Trophoblast cell (in vitro differentiated cells and primary cell): Measurements from ENCODE around the gene MX2.

ENCODE experiments used
- DNase-seq, 2 donors: peaks; one replicate each; pipeline ENCODE4 v3.0.0-alpha.2; 2016
- H2AFZ ChIP-seq: 2 replicates; pipeline ENCODE4 v1.6.1; 2013; ENCODE audit warnings: low read length, moderate library complexity, mild to moderate bottlenecking; ENCODE audit not compliant: insufficient read depth, poor library complexity
- H2AK5ac ChIP-seq: 2 replicates; pipeline ENCODE4 v1.6.1; 2013; ENCODE audit warnings: mild to moderate bottlenecking, low read length
- H2BK120ac ChIP-seq: 2 replicates; pipeline ENCODE4 v1.6.1; 2013; ENCODE audit warnings: low read length, mild to moderate bottlenecking, moderate library complexity; ENCODE audit not compliant: insufficient read depth, poor library complexity
- H2BK12ac ChIP-seq: 2 replicates; pipeline ENCODE4 v1.6.1; 2013; ENCODE audit warnings: mild to moderate bottlenecking, low read length, moderate library complexity
- H2BK5ac ChIP-seq: 2 replicates; pipeline ENCODE4 v1.6.1; 2013; ENCODE audit warnings: low read length, low read depth, moderate library complexity, mild to moderate bottlenecking; ENCODE audit not compliant: poor library complexity
- H3K14ac ChIP-seq: 2 replicates; pipeline ENCODE4 v1.6.1; 2013; ENCODE audit warnings: mild to moderate bottlenecking, low read length
- H3K18ac ChIP-seq: 2 replicates; pipeline ENCODE4 v1.6.1; 2013; ENCODE audit warnings: mild to moderate bottlenecking, low read length
- H3K23ac ChIP-seq: 2 replicates; pipeline ENCODE4 v1.6.1; 2013; ENCODE audit warnings: low read length
- H3K27ac ChIP-seq: 2 replicates; pipeline ENCODE4 v1.5.1; 2013; ENCODE audit warnings: low read depth, mild to moderate bottlenecking, inconsistent platforms, low read length, moderate library complexity
- H3K27me3 ChIP-seq: 2 replicates; pipeline ENCODE4 v1.6.1; 2013; ENCODE audit warnings: inconsistent platforms, mild to moderate bottlenecking, low read length, moderate library complexity; ENCODE audit not compliant: insufficient read depth
- H3K36me3 ChIP-seq, 2 experiments: 1 replicate in 1 of 2; 2 replicates in 1 of 2; pipeline ENCODE4 v1.6.1; 2013; ENCODE audit warnings: low read length in 2 of 2, mild to moderate bottlenecking in 2 of 2, moderate library complexity in 1 of 2; ENCODE audit not compliant: insufficient read depth in 2 of 2, control insufficient read depth in 1 of 2
- H3K4ac ChIP-seq: 2 replicates; pipeline ENCODE4 v1.6.1; 2013; ENCODE audit warnings: low read depth, mild to moderate bottlenecking, low read length, moderate library complexity
- H3K4me1 ChIP-seq, 2 experiments: 1 replicate in 1 of 2; 2 replicates in 1 of 2; pipeline ENCODE4 v1.6.1; 2013; ENCODE audit warnings: low read length in 2 of 2, mild to moderate bottlenecking in 2 of 2, moderate library complexity in 1 of 2; ENCODE audit not compliant: insufficient read depth in 2 of 2, control insufficient read depth in 1 of 2
- H3K4me2 ChIP-seq: 2 replicates; pipeline ENCODE4 v1.6.1; 2013; ENCODE audit warnings: inconsistent platforms, mild to moderate bottlenecking, low read length, moderate library complexity
- H3K4me3 ChIP-seq: 2 replicates; pipeline ENCODE4 v1.5.1; 2013; ENCODE audit warnings: mild to moderate bottlenecking, low read depth, low read length, inconsistent platforms
- H3K79me1 ChIP-seq: one replicate; pipeline ENCODE4 v1.6.1; 2013; ENCODE audit warnings: low read length
- H3K79me2 ChIP-seq: 2 replicates; pipeline ENCODE4 v1.6.1; 2013; ENCODE audit warnings: low read length, mild to moderate bottlenecking; ENCODE audit not compliant: control insufficient read depth, insufficient read depth, poor library complexity
- H3K9ac ChIP-seq: 2 replicates; pipeline ENCODE4 v1.6.1; 2013; ENCODE audit warnings: mild to moderate bottlenecking, low read length
- H3K9me3 ChIP-seq: 2 replicates; pipeline ENCODE4 v1.6.1; 2013; ENCODE audit warnings: low read depth, mild to moderate bottlenecking, control low read depth, inconsistent platforms, low read length; ENCODE audit not compliant: insufficient read depth
- H4K12ac ChIP-seq: 2 replicates; pipeline ENCODE4 v1.6.1; 2013; ENCODE audit warnings: low read depth, mild to moderate bottlenecking, low read length, moderate library complexity
- H4K8ac ChIP-seq: 2 replicates; pipeline ENCODE4 v1.6.1; 2013; ENCODE audit warnings: low read depth, mild to moderate bottlenecking, low read length, moderate library complexity
- H4K91ac ChIP-seq: one replicate; pipeline ENCODE4 v1.6.1; 2013; ENCODE audit warnings: low read depth, mild to moderate bottlenecking, low read length, moderate library complexity
- WGBS: extraction: QIAGEN DNeasy Blood & Tissue Kit; methylation state at CpG from one replicate; pipeline ENCODE4 v1.1.7; 2013; ENCODE audit warnings: missing lambda C conversion rate; ENCODE audit not compliant: insufficient read length, insufficient coverage; ENCODE audit errors: extremely low coverage; 5-methylcytosine and 5-hydroxymethylcytosine counted together

Gene MX2

DNA sequence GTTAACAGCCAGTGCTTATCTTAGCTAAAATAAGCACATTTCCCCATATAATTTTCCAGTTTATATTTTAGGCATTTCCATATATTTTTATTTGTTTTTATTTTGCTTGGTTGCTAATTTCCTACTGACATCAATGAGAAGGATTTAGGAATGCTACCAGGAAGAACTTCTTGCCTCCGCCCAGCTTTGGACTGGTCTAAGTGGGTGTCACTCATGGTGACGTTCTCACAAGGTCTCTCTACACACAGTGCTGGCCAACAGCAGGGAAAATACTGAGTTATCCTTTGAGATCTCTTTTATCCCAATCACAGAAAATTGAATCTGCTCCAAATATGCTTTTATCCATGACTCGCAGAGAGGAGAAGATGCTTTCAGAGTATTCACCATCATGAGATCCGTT is 77.4 kb downstream of the MX2 start:
- Histone ChIP-seq H3K18ac (no peak overlapping the region), H3K4ac (no peak overlapping the region), H3K4me2 (no peak overlapping the region), H2BK120ac (no peak overlapping the region), H3K36me3 (no peaks in the 10 kb centered on the region), H4K8ac (no peak overlapping the region), H3K23ac (no peak overlapping the region), H3K14ac (no peak overlapping the region), H3K79me2 (no peaks in the 10 kb centered on the region), H2AK5ac (no peak overlapping the region), H3K9ac (no peak overlapping the region), H3K79me1 (no peaks in the 10 kb centered on the region), H3K4me3 (no peak overlapping the region), H3K9me3 (no peaks in the 10 kb centered on the region), H3K4me1 (no peaks in the 10 kb centered on the region), H2BK5ac (no peak overlapping the region), H4K12ac (no peak overlapping the region), H4K91ac (no peak overlapping the region), H2AFZ (no peak overlapping the region), H3K27me3 (no peaks in the 10 kb centered on the region), H2BK12ac (no peak overlapping the region), H3K27ac (no peak overlapping the region)
- whole genome bisulfite sequencing, result no CpG with 5 or more reads among the region's 4 CpGs
- DNase-seq, result no peak

DNA sequence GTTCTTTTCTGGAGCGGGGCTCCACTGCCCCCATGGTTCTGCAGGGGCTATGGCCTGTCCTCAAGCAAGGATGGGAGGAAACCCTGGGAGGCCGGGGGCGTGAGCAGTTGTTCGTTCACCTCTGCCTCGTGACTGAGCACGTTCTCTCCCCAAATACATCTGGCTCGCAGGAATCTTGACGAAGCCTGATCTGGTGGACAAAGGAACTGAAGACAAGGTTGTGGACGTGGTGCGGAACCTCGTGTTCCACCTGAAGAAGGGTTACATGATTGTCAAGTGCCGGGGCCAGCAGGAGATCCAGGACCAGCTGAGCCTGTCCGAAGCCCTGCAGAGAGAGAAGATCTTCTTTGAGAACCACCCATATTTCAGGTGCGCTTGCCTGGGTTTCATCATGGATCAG is 79.7 kb downstream of the MX2 start:
- H2BK120ac ChIP-seq, result no peak overlapping the region
- no peak overlapping the region for H2AK5ac ChIP-seq
- no peak overlapping the region for H3K4ac ChIP-seq
- no peak overlapping the region for H3K14ac ChIP-seq
- no peaks in the 10 kb centered on the region for H3K79me2 ChIP-seq
- WGBS, result no CpG with 5 or more reads among the region's 14 CpGs
- peaks cover 2% of the 10 kb centered on the region for H3K9me3 ChIP-seq
- no peak overlapping the region for H3K9ac ChIP-seq
- H2BK12ac ChIP-seq, result no peak overlapping the region
- no peaks in the 10 kb centered on the region for H3K36me3 ChIP-seq
- H4K91ac ChIP-seq, result no peak overlapping the region
- no peaks in the 10 kb centered on the region for H3K27me3 ChIP-seq
- DNase-seq, result no peak
- H3K18ac ChIP-seq, result no peak overlapping the region
- no peak overlapping the region for H2BK5ac ChIP-seq
- no peak overlapping the region for H4K12ac ChIP-seq
- no peak overlapping the region for H3K23ac ChIP-seq
- H3K4me1 ChIP-seq, result no peaks in the 10 kb centered on the region
- no peak overlapping the region for H2AFZ ChIP-seq
- H3K27ac ChIP-seq, result no peak overlapping the region
- H3K4me2 ChIP-seq, result no peak overlapping the region
- H3K79me1 ChIP-seq, result no peaks in the 10 kb centered on the region
- H3K4me3 ChIP-seq, result peak overlapping the region; percentile 42
- no peak overlapping the region for H4K8ac ChIP-seq

GRCh38 chr21:41442481-41443186 is 80.8 kb downstream of the MX2 start:
- no peak overlapping the region for H3K18ac ChIP-seq
- H4K91ac ChIP-seq, result no peak overlapping the region
- no peak overlapping the region for H4K12ac ChIP-seq
- no peaks in the 10 kb centered on the region for H3K79me2 ChIP-seq
- no peaks in the 10 kb centered on the region for H3K27me3 ChIP-seq
- no peak overlapping the region for H2BK12ac ChIP-seq
- H2AFZ ChIP-seq, result no peak overlapping the region
- no peaks in the 10 kb centered on the region for H3K36me3 ChIP-seq
- H3K14ac ChIP-seq, result no peak overlapping the region
- no peak overlapping the region for H2AK5ac ChIP-seq
- H3K4me2 ChIP-seq, result no peak overlapping the region
- no peak for DNase-seq
- no peak overlapping the region for H2BK120ac ChIP-seq
- H3K27ac ChIP-seq, result no peak overlapping the region
- peaks cover 2% of the 10 kb centered on the region for H3K9me3 ChIP-seq
- no peaks in the 10 kb centered on the region for H3K79me1 ChIP-seq
- H3K4me3 ChIP-seq, result no peak overlapping the region
- no peak overlapping the region for H3K9ac ChIP-seq
- H3K4ac ChIP-seq, result no peak overlapping the region
- H3K4me1 ChIP-seq, result no peaks in the 10 kb centered on the region
- H2BK5ac ChIP-seq, result no peak overlapping the region
- no peak overlapping the region for H3K23ac ChIP-seq
- no peak overlapping the region for H4K8ac ChIP-seq
- WGBS, result no CpG with 5 or more reads among the region's 2 CpGs

GRCh38 chr21:41443562-41443961 is 81.7 kb downstream of the MX2 start:
- no peak overlapping the region for H2BK120ac ChIP-seq
- H3K14ac ChIP-seq, result no peak overlapping the region
- no peak overlapping the region for H3K4me3 ChIP-seq
- no peak for DNase-seq
- H3K9ac ChIP-seq, result no peak overlapping the region
- no peaks in the 10 kb centered on the region for H3K4me1 ChIP-seq
- no CpG with 5 or more reads among the region's 7 CpGs for whole genome bisulfite sequencing
- no peak overlapping the region for H2AFZ ChIP-seq
- no peak overlapping the region for H3K23ac ChIP-seq
- no peak overlapping the region for H3K4ac ChIP-seq
- no peak overlapping the region for H2BK5ac ChIP-seq
- no peak overlapping the region for H3K18ac ChIP-seq
- peaks cover 2% of the 10 kb centered on the region for H3K9me3 ChIP-seq
- no peak overlapping the region for H4K91ac ChIP-seq
- H2AK5ac ChIP-seq, result no peak overlapping the region
- no peak overlapping the region for H4K12ac ChIP-seq
- H3K79me1 ChIP-seq, result no peaks in the 10 kb centered on the region
- H3K27me3 ChIP-seq, result no peaks in the 10 kb centered on the region
- H3K79me2 ChIP-seq, result no peaks in the 10 kb centered on the region
- H4K8ac ChIP-seq, result no peak overlapping the region
- H2BK12ac ChIP-seq, result no peak overlapping the region
- no peak overlapping the region for H3K4me2 ChIP-seq
- no peaks in the 10 kb centered on the region for H3K36me3 ChIP-seq
- H3K27ac ChIP-seq, result no peak overlapping the region
